Heart left ventricle (tissue), 13 donors: ENCODE data around the gene CDK19.

Experiments used
- CTCF ChIP-seq, 12 donors: fragments of 200-600 bp; sonication (generic) in 4 of 12; IDR thresholded peaks; one replicate each; pipeline versions ENCODE4 v1.5.0 to v1.8.0; 2018 to 2022; ENCODE audit warnings: antibody characterized with exemption in 12 of 12, mild to moderate bottlenecking in 5 of 12
- POLR2A ChIP-seq, 2 donors: fragments of 450-650 bp; IDR thresholded peaks; one replicate each; pipeline ENCODE4 v1.6.1; 2017; ENCODE audit warnings: antibody characterized with exemption in 2 of 2, mild to moderate bottlenecking in 2 of 2, moderate library complexity in 2 of 2
- donor health status: ischemic (EF 13 %, LVEDD 7.1; RV severe dilation, severe dysfunction).
- donor health status: DM: no; HTN: yes; CAD: no.
- donor health status: DM: no; HTN: no; CAD: no.
- donor health status: ischemic (EF 25% LVEDD 6.9; RV normal size, moderate dysfunction).
- donor health status: ischemic (EF 25% LVEDD 5.7; RV mildly dilated, moderate dysfunction).
- donor health status: ischemic (EF 35%, LVEDD 5.7; RV mildly dilated, moderate dysfunction).
- donor health status: nonischemic (EF 11% LVEDD 7.7; RV severe dilation, severe dysfunction).
- donor health status: DM: yes; HTN: yes; CAD: no.
- donor health status: PGD.
- donor health status: ischemic (EF 29% LVEDD 5.4; RV normal size, mild dysfunction).
- donor health status: nonischemic (EF 23%, LVEDD 6.1; RV moderate dilation, normal function).

GRCh38 chr6:110735666-110736065, 79.6 kb downstream of the CDK19 start:
- no peak for TF ChIP-seq CTCF (IDR thresholded peaks at IDR 0.05)
- no peak for TF ChIP-seq POLR2A (IDR thresholded peaks at IDR 0.05)
